Stimulated activated CD4-positive, alpha-beta T cell treated with anti-CD3 and anti-CD28 coated beads, TNF-alpha, amount 100 ng/mL, for 4 hours (primary cell): ENCODE data around the gene TNNI3.
A peak's percentile ranks its signal among the peaks of the same experiment; 100 is the strongest.
"Not testable (repeated sequence)": the region's sequence is repeated elsewhere in the genome, so short reads cannot be mapped to it uniquely, and the experiment has no call there.

ENCODE experiments used
- DNase-seq, 3 experiments: peaks; one replicate each; pipeline ENCODE4 v3.0.0-alpha.2; 2020; ENCODE audit warnings: low read depth in 3 of 3

The TNNI3 gene

DNA sequence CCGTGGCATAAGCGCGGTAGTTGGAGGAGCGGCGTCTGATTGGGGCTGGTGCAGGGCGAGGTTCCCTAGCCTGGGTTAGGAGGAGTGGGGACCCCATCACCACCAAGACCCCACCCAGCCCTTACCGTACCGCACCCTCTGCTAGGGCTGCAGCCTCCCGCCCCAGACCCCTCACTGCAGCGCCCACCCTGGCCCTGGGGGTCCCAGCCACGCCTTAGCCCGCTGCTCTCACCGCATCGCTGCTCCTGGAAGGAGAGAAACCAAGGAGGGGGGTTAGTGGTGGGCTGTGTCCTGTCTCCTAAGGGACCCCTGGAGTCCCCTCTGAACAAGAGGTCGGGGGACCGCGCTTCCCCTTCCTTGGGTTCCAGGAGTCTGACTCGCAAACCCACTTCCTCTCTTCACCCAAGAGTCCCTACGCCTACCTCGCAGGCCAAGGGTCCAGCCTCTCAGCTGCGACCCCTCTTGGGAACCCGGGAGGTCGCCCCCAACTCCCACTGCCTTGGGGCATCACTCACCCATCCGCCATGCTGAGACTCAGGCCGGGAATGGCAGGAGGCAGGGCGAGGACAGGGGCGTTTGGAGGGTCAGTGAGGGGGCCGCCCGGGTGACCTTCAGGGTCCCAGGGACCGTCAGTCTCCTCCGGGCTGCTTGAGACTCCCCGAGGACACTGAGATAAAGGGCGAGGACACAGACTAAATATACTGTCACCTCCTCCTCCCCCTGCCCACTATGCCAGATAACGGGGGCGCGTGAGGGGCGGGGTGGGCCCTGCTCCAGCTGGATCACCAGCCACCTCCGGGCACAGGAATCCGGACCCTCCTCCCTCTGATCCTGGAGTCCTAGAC lies at the start of gene TNNI3:
Gene TNNI3 (minus strand): TSS at position 669 of the 845 bp plus-strand sequence. CDS start 143 bp downstream, at position 526.
- DNase-seq: no peak

DNA sequence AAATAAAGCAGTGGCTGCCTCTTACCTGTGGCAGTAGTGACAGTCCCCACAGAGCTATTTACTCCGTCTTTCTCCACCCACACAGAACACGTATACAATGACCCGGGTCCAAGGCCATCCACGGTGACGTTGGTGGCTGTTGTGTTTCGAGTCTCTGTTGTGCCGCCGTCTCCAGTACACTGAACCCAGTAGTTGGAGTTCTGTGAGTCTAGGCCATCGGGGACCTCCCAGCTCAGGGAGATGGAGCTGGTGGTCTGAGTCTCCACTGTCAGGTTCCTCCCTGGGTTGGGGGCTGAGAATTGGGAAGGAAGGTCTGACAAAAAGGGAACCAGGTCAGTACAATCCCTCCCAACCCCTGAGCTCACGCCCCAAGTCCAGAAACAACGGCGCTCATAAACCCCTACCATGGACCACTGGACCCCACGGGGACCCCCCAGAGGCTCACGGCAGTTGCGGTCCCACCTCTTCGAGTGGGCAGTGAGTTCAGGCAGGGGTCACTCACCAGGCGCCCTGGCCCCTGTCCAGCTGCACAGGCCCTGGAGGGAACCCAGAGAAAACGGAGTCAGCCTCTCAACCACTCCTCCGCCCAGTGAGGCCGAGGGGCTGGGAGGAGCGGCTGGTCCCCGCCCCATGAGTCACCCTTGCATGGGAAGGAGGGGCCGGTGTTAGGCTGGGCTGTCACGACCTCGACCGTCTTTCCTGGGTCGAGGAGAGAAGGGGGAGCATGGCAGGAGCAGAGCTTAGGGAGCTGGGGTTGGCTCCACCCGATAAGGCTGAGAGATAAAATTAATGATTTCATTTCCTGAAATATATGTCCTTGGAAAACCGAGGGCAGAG lies 49.4 kb upstream of the TNNI3 start:
- peak in 1 of 3 experiments; percentile 12 for DNase-seq

DNA sequence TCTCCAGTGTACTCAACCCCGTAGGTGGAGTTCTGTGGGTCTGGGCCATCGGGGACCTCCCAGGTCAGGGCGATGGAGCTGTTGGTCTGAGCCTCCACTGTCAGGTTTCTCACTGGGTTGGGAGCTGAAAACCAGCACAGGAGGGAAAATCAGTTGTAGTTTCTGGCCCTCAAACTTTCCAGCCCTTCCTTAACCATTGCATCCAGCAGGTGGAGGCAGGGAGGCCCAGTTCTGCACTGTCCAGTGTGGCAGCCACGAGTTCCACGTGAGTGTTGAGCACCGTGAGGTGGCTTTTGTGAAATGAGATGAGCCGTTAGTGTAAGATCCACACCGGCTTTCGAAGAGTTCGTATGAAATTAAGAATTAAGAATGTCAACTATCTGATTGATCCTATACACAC lies 44.7 kb upstream of the TNNI3 start:
- DNase-seq: not testable (repeated sequence)

DNA sequence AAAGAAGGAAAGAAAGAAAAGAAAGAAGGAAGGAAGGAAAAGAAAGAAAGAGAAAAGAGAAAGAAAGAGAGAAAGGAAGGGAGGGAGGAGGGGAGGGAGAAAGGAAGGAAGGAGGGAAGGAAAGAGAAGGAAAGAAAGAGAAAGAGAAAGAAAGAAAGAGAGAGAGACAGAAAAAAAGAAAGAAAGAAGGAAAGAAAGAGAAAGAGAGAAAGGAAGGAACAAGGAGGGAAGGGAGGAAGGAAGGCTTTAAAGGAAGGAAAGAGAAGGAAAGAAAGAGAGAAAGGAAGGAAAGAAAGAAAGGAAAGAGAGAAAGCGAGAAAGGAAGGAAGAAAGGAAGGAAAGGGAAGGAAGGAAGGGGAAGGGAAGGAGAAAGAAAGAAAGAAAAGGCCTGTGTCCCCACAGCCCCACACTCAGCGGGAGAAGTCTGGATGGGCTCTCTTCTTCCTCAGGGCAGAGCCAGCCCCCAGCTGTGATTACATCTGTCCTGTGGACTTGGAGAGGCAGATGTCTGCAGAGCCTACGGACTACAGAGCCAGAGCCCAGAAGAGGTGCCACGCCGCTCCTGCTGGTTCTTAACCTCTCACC lies 42.2 kb upstream of the TNNI3 start:
- DNase-seq: no peak

DNA sequence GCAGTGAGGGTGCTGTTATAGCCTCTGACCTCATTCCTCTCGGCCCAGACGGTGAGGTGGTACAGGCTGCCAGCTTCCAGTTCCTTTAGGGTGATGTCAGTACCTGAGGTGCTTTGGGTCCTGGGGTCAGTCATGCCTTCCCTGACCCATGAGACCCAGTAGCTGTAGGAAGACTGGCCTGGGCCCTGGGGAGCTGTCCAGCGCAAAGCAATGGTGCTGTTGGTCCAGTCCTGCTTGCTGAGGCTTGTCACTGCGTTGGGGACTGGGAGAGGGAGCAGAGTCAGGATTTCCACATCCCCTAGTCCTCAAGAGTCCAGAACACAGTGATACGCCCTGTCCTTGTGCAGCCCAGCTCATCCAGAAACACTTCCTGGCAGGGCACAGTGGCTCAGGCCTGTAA lies 41.1 kb upstream of the TNNI3 start:
- no peak for DNase-seq

DNA sequence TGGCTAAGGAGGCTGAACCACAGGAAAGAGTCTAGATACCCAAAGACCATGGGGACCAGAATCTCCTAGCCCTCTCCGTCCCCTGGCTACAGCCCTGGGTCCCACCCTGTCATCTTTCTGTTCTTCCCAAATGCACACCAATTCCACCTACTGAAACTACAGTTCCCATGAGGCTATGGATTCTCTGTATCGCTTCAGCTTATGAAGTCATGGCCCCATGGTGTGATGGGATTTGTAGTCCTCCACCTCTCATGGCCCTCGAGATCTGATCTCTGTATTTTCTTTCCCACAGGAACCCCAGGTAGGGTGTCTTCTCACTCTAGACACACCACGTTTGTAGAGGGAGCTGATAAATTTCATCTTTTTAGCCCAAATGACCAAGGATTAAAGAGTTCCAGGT lies 40.0 kb upstream of the TNNI3 start:
- DNase-seq: no peak

DNA sequence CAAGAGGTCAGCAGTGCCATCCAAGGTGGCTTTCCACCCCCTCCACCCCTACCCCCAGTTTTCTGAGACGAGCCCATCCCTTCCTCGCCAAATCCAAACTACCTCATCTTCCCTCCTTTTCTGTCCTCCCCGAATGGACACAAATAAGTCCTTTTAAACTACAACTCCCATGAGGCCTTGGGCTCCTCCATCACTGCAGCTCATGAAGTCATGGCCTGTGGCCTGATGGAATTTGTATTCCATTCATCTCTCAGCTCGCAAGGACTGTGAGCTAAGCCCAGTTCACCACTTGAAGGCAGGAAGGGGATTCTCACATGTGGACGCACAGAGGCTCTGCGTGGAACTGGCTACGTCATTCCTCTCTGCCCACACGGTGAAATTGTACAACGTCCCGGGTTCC lies 39.3 kb upstream of the TNNI3 start:
- no peak for DNase-seq

DNA sequence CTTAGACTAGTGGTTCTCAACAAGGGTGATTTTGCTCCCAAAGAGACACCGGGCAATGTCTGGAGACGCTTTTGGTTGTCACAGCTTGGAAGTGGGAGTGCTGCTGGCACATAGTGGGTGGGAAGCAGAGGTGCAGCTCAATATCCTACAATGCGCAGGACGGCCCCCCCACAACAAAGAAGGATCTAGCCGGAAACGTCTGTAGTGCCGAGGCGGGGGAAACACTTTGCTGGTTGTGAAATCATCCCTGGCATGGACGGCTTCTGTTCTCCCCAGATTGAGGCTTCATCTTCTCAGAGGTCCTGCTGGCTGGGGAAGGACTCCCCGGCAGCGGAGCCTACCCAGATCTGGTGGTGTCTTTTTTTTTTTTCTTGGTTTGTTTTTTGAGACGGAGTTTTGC lies 35.9 kb upstream of the TNNI3 start:
- DNase-seq: no peak

DNA sequence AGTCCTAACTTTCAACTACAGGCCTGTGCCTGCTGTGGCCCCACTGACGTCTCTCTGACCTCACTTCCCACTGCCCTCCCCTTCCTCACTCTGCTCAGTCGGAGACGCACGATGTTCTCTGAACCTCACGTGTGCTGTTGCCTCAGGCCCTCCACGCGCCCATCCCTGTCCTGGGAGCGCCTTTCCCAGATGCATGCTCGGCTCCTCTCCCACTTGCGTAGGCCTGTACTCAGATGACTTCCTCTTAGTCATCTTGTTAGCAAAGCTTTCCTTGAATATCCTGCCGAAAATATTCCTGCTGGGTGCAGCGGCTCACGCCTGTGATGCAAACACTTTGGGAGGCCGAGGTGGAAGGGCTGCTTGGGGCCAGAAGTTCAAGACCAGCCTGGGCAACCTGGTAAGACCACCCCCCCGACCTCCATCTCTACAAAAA lies 31.9 kb upstream of the TNNI3 start:
- DNase-seq: no peak

DNA sequence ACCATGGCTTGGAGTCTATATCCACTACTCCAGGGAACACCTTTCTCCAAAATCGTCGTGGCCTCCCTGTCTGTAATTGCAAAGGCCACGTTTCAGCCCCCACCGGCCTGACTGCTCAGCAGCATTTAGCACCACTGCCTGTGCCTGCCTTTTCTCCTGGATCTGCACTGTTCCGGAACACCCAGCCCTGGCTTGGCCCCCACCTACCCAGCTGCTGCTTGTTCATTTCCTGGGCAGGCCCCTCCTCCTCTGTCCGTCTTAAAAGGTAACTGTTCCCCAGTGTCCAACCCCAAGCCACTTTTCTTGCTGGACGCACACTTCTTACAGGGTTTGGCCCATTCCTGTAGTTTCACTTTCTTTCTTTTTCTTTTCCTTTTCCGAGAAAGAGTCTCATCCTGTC lies 31.1 kb upstream of the TNNI3 start:
- DNase-seq: no peak

DNA sequence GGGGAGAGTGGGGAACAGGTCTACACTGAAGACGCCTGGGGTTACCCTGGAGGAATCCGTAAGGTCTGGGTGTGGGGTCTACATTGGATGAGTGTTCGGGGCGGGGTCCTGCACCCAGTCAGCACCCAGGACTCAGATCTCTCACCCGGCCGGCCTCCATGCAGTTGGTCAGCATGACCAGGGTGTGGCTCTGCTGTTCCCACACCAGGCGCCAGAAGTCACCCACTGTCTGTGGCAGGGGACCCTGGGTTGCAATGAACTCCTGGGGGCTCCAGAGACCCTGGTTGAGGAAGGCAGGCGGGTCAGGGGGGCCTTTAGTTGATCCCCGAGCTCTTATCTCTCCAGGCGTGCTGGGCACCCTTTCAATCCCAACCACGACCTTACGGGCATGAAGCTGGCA lies 28.5 kb upstream of the TNNI3 start:
- DNase-seq: no peak

DNA sequence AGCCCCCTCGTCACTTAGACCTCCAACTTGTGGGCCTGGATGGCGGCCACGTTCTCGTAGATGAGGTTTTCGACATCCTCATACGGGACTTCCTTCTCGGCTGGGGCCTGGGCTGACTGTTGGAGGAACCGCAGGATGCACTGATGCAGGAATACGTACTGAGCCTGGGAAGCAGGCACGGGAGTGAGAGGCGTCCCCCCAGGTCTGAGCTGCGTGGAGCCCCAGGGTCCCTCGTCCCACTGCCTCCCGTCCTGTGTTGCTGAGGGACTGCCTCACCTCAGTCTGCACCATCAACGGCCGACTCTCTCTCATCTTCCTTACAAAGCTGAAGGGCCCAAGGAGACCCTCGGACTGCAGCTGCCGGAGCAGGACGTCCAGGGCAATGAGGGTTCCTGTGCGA lies 24.2 kb upstream of the TNNI3 start:
- DNase-seq: no peak

DNA sequence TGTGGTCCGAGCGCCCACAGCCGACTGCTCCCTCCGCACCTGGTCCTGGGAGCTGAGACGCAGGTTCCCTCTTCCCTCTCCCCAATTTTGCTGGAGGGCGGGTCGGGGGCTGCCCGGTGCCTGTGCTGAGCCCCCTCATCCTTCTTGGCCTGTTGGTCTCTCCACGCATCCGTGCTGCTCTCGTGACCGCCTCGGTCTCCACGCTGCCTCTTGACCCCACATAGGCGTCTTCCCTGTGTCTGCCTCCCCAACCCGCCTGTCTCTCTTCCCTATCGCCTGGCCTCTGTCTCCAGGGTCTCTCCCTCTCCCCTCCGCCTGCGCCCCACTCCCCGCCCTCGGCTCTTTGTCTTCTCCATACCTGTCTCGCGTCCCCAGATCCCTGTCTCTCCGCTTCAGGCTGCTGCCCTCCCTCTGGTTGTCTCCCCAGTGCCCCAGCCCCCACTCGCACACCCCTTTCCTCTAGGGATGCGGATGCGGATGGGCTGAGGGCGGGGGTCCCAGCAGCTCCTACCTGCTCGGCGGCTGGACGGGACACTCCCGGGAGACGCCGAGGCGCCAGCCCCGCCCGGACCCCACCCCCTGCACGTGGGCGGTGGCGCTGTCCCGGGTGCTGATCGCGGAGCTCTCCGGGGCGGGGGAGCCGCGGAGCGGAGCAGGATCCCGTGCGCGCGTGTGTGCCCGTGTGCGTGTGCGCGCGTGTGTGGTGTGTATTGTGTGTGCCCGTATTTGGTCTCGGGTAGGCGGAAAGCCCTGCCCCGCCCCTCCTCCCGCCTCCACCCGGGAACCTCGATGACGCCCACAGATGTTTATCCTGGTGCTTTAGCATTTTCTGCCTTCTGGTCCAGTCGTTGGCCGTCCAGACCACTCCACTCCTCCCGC lies 22.3 kb upstream of the TNNI3 start, which contains the start of gene SYT5:
Gene SYT5 (minus strand): TSS at position 684 of the 879 bp plus-strand sequence. CDS start 1,248 bp downstream, outside the sequence.
- peak; percentile 28 to 47 (median 29) for DNase-seq

DNA sequence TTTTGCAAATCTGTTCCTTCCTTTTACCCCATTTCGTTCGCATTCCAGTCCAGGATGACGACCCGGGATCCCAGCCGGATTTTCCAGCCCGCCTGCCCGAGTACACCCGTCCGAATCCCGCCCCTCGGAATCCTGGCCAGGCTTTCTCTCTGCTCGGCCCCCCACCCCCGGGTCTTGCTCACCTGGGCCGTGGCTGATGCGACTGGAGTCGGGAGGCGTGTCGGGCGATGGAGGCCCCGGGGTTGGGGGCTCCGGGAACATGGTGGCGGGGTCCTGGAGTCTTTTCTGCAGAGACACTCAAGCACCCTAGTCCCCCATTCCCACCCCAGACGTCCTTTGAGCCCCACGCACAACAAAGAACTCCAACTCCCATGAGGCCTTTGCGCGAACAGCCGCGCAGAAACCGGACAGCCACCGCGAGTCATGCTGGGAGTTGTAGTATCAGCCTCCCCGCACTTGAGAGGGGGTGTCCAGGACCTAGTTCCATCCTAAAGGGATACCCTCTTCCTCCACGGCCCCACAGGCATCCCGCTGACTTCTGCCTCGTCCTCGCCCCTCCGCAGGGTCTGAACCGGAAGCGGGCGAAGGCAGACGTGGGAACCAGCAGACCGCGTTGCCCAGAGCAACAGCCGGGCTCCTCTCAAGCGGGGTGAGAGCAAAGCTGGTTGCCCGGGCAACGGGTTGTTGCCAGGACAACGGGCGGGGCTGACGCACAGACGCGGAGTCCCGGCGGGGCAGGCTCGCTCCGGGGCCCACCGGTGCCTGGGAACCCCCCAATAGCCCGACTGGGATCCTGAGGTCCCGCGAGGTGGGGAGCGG lies 21.5 kb upstream of the TNNI3 start:
- peak; percentile 61 to 84 (median 81) for DNase-seq

DNA sequence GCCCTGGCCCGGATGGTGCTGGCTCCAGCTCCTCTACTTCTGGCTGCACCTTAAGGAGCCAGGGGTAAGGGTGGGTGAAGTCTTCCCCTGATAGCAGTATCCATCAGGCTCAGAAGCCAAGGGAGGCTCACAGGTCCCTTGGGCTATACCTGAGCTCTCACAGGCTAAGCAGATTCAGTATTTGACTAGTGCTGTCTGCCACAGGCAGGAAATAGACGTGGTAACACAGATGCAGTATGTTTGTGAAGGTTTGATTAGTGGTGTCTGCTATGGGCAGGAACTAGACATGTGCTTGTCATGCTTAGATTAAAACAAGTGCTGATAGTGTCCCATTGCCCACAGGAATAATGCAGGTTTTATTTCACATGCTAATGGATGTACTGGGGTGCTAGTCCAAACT lies 18.5 kb upstream of the TNNI3 start:
- DNase-seq: no peak

DNA sequence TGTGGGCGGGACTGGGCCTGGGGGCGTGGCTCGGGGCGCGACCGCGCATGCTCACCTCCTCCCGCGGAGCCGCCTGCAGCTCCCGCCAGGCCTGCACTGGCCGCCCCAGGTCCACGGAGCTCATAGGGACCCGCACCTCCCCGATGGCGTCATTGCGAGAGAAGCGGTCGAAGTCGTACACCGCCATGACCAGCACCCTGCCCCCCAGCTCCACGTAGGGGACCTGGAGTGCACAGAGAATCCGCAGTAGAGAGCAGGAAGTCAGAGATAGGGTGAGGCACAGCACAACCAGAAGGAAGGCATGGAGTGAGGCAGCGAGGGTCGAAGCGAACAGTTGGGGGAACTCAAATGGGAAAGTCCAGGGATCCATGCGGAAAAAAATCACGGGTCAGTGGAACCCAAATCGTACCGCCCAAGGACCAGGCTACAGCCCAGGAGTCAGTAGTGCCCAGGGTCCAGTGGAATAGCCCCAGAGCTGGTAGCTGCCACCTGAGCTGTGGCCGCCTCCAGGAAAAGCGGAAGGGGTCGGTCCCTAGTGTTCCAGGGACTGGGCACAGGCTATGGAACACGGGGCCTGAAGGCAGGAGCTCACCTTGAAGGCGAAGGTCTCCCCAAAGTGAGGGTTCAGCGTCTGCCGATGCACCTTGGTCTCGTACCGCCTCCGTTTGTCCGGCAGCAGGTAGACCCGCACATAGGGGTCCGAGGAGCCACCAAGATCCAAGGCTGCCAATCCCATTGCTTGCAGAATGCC lies 17.8 kb upstream of the TNNI3 start:
- no peak for DNase-seq

DNA sequence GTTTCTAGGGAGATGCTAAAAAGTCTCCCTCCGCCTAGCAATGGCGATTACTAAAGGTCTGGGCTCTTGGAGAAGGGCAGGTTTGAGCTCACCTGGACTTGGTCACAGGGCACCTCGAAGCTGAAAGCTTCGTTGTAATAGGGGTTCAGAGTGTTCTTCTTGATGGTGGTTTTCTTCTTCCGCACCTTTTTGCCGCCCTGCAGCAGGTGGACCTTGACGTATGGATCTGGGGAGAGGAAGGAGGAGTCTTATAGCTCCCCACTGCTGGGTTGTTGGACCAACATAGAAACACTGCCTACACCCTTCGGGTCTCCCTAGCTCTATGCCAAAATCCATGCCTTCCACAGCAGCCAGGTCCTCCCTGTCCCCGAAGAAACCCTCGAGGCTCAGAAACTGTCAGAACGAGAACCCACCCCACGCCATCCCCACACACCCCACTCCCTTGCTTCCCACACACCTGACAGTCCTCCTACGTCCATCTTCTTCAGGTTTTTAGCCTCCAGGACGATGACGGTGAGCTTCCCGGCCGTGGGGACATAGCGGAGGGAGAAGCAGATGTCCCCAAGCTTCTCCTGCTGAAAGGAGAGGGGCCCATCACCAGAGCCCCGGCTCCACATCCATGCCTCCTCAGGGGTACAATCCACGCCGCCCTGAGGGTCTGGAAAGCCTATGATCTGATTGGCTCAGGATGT lies 17.0 kb upstream of the TNNI3 start:
- DNase-seq: no peak

DNA sequence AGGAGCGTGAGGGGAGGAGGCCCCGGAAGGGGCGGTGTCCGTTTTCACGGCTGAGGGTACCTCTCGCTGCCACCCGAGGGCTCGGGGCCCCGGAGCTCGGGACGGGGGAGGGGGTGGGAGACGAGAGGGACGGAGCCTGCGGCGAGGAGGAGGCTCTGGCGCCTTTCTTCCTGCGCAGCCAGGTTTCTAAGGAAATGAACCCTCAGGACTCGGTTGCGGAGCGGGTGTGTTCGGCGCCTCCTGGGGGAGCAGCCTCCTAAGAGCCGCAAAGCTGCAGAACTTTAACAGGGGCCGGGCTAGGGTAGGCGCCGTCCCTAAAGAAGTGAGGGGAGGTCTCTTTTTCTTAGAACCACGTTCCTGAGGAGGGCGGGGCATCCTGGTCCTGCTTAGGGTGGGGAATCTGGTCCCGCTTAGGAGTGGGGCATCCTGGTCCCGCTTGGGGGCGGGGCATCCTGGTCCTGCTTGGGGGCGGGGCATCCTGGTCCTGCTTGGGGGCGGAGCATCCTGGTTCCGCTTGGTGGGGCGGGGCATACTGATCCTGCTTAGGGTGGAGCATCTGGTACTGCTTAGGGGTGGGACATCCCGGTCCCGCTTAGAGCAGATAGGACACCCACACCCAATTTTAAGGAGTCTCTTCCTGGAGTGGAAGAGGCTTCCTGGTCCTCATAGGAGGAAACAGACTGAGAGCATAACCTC lies 16.3 kb upstream of the TNNI3 start:
- DNase-seq: no peak
